CD4-positive, alpha-beta T cell treated with Interleukin-2 at 100 ng/mL for 4 hours (primary cell): Measurements from ENCODE around the gene TMEM201.

ENCODE experiments used
- DNase-seq: peaks from one replicate; pipeline ENCODE4 v3.0.0-alpha.2; 2020; ENCODE audit warnings: low spot score

TMEM201 gene

GRCh38 chr1:9577423-9577822 is 11.3 kb upstream of the TMEM201 start:
- DNase-seq: no peak

DNA sequence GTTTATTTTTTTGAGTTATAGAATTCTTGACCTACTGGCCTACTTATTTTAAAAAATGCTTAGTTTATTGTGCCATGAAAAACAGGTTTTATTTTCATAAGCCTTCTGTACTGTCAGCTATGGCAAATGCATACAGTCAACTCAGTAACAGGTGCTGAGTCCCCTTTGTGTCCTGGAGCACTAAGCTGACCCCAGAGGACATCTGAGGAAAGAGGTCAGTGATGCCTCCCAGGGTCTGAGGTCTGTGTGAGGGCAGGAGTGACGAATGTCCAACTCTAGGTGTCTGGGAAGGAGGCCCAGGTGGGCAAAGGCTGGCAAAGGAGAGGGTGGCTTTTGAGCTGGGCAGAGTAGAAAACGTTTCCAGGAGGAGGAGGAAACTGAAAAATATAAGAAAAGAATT is 7.8 kb upstream of the TMEM201 start:
- no peak for DNase-seq

DNA sequence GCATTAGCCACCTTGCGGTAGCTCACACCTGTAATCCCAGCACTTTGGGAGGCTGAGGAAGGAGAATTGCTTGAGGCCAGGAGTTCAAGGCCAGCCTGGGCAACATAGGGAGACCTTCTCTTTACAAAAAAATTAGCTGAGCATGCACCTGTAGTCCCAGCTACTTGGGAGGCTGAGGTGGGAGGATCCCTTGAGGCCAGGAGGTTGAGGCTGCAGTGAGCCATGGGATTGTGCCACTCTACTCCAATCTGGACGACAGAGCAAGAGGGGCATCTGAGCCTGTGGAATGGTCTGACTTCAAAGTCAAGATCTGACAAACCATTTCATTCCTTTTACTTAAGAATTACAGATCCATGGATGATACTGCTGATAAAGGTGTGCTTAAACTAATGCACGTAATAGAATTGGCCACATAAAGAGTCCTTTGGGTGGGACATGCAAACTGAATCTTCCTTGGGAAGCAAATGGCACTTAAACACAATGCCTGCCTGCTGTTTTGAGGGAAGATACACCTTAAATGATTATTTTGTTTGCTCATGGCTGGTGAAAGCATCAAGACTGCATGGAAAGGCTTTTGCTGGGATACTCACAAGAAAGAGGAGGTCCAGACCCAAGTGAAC is 2.5 kb upstream of the TMEM201 start:
- no peak for DNase-seq

- peak; percentile 27 for DNase-seq
These were observed 520 bp downstream of the TMEM201 start for GRCh38 chr1:9589144-9589718.

DNA sequence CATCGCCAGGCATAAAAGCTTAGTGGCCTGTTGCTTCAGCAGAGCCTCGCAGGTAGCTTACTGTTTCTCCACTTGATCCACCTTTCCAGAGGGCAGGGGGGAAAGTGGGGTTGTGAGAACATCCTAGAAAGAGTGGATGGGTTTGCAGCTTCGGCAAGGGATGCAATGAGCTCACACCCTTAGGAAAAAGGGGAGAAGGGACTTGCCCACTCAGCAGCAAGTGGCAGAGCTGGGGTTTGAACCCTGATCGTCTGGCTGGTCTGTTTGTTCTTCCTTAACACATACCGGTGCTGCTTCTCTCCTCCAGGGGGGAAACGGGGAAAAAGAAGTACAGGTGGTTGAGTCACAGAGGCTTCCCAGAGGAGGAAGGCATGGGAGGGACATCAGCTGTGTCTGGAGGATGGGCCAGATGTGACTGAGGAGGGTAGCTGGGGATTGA is 1.0 kb downstream of the TMEM201 start:
- peak; percentile 1 for DNase-seq

DNA sequence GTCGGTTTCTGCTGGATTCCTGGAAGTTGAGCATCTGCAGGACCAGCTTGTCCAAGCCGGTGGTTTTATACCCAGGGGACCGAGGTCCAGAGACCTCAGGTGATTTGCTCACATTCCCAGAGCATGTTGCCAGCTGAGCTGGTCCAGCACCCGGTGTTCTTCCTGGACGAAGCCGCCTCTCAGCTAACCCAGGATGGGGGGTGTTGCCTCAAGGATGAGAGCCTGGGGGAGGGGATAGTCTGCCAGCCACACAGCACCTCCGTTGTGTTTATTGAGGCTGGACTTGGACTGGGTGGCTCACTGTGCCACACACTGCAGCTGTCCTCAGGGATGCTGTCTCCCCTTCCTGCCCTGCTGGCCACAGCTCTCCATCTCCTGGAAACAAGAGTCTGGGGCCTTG is 1.5 kb downstream of the TMEM201 start:
- DNase-seq: no peak

- DNase-seq: no peak
These were observed 2.4 kb downstream of the TMEM201 start for GRCh38 chr1:9590945-9591668.

DNA sequence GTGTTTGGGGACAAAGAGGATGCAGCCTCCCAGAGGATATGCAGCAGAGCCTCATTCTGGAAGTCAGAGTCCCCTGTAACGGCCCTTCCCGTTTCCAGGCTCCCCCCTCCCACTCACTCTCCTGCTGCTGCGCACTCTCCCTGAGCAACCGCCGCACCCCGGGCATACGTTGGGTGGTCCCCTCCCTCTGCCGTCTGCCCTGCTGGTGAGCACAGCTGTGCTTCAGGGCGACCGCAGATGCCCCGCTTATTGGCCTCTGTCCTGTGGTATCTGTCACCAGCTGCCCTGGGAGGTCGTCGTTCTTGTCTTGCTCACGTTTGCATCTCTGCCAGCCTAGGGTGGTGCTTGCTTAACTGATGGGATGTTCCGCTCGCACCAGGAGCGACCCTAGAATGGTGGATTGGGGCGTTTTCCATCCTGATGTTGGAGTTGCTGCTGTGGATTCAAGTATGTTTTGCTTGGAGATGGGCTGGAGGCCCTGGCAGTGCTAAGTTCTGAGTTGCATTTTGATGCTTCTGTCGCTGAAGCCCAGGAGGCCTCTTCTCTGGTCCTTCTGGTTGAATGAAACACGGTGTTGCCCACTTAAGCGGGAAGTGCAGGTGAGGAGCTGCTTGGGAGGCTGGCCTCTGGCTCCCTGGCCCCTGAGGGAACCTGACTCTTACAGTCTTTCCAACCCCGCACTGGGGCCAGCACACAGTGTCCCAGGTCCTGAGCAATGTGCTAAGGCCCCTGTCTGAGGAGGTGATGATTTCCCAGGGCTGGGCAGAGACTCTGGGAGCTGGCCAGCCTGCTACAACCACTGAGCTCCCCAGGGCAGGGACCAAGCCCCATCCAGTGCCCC is 3.2 kb downstream of the TMEM201 start:
- no peak for DNase-seq

DNA sequence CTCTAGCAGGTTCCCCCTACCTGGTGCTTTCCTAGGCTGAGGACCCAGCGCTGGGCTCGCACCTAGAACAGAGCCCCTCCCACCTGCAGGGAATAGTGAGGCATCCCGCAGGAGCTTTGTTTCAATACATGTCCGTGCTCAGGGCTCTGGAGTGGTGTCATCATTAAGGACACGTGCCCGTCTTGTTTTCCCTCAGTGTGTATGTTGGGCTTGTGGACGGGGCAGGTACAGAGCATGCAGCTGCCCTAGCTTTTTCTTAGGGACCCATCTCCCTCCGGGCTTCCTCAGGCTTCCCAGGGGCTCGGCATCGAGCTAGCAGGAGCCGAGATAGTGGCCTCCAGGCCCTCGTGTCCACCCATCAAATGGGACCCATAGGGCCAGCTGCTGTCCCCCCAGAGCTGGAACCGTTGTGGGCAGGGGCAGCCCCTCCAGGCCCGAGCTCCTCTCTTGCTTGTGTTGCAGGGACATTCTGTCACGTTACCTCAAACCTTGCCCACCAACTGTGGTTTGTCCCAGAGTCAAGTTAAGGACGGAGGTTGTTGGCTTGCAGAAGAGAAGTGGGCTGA is 3.9 kb downstream of the TMEM201 start:
- DNase-seq: no peak

- no peak for DNase-seq
These were observed 4.4 kb downstream of the TMEM201 start for GRCh38 chr1:9593147-9593491.

DNA sequence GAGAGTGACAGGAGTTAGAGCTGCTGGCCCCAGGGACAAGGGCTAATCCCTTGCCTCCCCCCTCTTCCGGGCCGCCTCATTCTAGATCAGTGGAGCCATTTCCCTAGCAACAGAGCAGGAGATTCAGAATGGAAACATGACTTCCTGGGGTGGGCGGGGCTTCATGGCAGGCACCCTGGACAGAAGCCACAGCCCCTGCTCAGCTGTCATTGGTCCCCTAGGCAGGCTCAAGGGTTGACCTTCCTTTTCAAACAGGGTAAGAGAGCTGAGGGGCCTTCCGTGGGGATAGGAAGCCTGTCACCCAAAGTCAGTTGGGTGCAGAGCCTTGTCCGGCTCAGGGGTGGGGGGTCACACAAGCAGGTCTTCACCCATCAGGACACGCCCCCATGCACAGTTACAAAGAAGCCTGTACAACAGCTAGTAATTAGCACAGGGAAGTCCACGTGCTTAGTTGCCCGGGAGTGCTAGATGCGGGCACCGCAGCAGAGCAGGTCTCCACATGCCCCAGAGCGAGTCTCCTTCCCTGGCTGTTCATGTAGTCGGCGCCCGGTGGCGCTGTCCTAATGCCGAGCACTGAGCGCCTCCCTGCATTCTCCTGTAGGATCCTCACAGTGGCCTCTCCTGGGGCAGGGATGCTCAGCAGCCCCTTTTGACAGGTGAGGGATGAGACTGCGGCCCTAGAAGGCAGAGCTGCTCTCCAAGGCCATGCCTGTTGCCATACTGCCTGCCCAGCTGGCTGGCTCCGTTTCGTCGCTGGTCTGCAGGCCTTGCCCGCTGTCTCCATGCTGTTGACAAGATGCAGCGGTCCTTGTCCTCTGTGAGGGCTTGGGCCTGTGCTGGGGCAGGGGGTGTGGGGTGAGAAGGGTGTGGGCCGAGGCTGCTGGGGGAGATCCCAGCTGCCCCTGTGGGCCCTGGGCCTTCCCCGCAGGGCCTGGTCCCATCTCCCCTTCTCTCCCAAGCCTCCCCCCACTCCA is 5.1 kb downstream of the TMEM201 start:
- DNase-seq: peak; percentile 5

- DNase-seq: no peak
These were observed 5.9 kb downstream of the TMEM201 start for GRCh38 chr1:9594471-9595155.

GRCh38 chr1:9595156-9595967 is 6.7 kb downstream of the TMEM201 start:
- no peak for DNase-seq

- no peak for DNase-seq
These were observed 7.2 kb downstream of the TMEM201 start for GRCh38 chr1:9595968-9596340.

- no peak for DNase-seq
These were observed 7.9 kb downstream of the TMEM201 start for GRCh38 chr1:9596415-9597123.

DNA sequence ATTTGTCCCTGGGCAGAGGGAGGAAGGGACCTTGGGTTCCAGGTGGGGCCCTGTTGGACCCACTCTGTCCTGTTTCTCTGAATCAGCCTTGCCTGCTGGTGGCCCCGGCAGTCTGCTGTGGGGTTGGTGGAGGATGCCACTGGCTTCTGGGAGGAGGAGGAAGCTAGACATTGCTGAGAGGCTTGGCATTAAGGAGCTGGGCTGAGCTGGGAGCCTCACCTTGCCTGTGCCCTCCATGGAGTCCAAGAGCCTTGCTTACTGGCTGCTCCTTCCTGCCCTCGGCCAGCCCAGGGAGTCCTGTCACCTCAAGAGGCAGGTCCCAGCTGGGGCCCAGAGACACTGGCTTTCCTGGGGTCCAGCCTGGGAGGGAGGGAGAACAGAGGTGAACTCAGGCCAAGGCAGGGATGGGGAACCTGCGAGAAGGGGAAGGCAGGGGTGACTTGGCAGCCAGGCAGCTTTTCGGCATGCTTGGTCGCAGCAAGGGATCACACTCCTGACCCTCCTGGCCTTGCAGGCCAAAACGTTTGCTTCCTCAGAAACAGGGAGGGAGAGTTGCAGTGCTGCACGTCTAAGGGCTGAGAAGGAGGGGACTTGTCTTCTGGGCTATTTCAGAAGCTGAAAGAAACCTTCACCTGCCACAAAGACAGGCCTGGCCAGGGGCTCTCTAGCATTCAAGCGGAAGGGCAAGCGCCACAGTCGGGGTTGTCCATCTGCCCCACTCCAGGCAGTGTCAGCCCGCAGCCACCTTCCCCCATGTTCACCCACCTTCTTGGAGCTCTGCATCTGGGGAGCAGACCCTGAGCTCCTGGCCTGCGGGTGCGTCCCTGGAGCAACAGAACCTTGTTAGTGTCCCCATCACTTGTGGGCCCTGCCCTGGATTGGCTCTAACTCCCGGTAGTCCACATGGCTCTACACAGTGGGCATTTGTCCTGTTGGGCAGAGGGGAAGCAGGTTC is 8.9 kb downstream of the TMEM201 start:
- no peak for DNase-seq

DNA sequence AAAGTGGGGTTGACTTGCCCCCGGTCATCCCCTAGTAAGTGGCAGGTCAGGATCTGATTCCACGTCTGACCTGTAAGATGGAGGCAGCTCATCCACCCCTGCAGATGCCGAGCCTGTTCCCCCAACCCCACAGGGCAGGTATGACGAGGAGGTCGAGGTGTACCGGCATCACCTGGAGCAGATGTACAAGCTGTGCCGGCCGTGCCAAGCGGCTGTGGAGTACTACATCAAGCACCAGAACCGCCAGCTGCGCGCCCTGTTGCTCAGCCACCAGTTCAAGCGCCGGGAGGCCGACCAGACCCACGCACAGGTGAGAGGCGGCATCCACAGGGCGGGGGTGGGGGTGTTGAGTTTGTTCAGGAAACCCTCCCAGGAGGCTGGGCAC is 9.6 kb downstream of the TMEM201 start:
- no peak for DNase-seq

GRCh38 chr1:9599741-9600140 is 11.0 kb downstream of the TMEM201 start:
- DNase-seq: no peak
